Neural cell (in vitro differentiated cells): ENCODE measurements around the gene UCP3. TPM values are rescaled to one million over a fixed set of nuclear protein-coding genes. Genes with fewer than 3 reads are reported as not detected.

ENCODE experiments used
- H2AFZ ChIP-seq: fragments of 200-600, 300-800 bp; sonication (generic), shearing (Covaris generic); 2 replicates; pipeline ENCODE4 v1.6.0; 2014; ENCODE audit warnings: low read depth, mild to moderate bottlenecking, antibody characterized with exemption, low read length, moderate library complexity
- H3F3A ChIP-seq: fragments of 200-600 bp; shearing (Covaris generic); 2 replicates; pipeline ENCODE4 v1.6.1; 2016; ENCODE audit warnings: mild to moderate bottlenecking, moderate library complexity, mixed read lengths, antibody characterized with exemption, low read length; ENCODE audit not compliant: insufficient read depth, poor library complexity, severe bottlenecking
- H3K27ac ChIP-seq: fragments of 200-600, 300-800 bp; sonication (generic), shearing (Covaris generic); 2 replicates; pipeline ENCODE4 v1.5.1; 2014; ENCODE audit warnings: mild to moderate bottlenecking, low read length, moderate library complexity
- H3K27me3 ChIP-seq: fragments of 300-800, 200-600 bp; sonication (generic), shearing (Covaris generic); 2 replicates; pipeline ENCODE4 v1.6.0; 2014; ENCODE audit warnings: mild to moderate bottlenecking, low read depth, low read length, moderate library complexity; ENCODE audit not compliant: insufficient read depth
- H3K36me3 ChIP-seq: fragments of 300-800, 200-600 bp; sonication (generic), shearing (Covaris generic); 2 replicates; pipeline ENCODE4 v1.5.1; 2014; ENCODE audit warnings: mild to moderate bottlenecking, antibody characterized with exemption, low read length, moderate library complexity; ENCODE audit not compliant: insufficient read depth
- H3K4me2 ChIP-seq: fragments of 300-800, 200-600 bp; sonication (generic), shearing (Covaris generic); 2 replicates; pipeline ENCODE4 v1.6.0; 2014; ENCODE audit warnings: mild to moderate bottlenecking, low read length
- H3K4me3 ChIP-seq: fragments of 300-800, 200-600 bp; sonication (generic), shearing (Covaris generic); 2 replicates; pipeline ENCODE4 v1.5.1; 2014; ENCODE audit warnings: mild to moderate bottlenecking, low read length, moderate library complexity
- H3K79me2 ChIP-seq: fragments of 200-600 bp; shearing (Covaris generic); replicated peaks from 2 replicates; pipeline ENCODE4 v1.6.0; 2014; ENCODE audit warnings: mild to moderate bottlenecking, low read length, moderate library complexity; ENCODE audit not compliant: insufficient read depth
- H3K9ac ChIP-seq: fragments of 300-800, 200-600 bp; sonication (generic), shearing (Covaris generic); 2 replicates; pipeline ENCODE4 v1.6.1; 2016; ENCODE audit warnings: mild to moderate bottlenecking, low read length, mixed read lengths
- H3K9me2 ChIP-seq: fragments of 200-600 bp; shearing (Covaris generic); 2 replicates; pipeline ENCODE4 v1.6.1; 2016; ENCODE audit warnings: mild to moderate bottlenecking, low read length, mixed read lengths; ENCODE audit not compliant: insufficient read depth
- H3K9me3 ChIP-seq: fragments of 200-600, 300-800 bp; sonication (generic), shearing (Covaris generic); 2 replicates; pipeline ENCODE4 v1.6.1; 2016; ENCODE audit warnings: mild to moderate bottlenecking, mixed run types, low read length, moderate library complexity, mixed read lengths
- H4K20me1 ChIP-seq: fragments of 200-600 bp; shearing (Covaris generic); 2 replicates; pipeline ENCODE4 v1.6.1; 2016; ENCODE audit warnings: mild to moderate bottlenecking, mixed run types; ENCODE audit not compliant: insufficient read depth
- EP300 ChIP-seq: fragments of 450-650 bp; conservative IDR thresholded peaks from 2 replicates; pipeline ENCODE4 v1.6.1; 2014; ENCODE audit warnings: antibody characterized with exemption, mild to moderate bottlenecking, moderate library complexity; ENCODE audit not compliant: poor library complexity, severe bottlenecking
- EZH2 ChIP-seq: fragments of 200-600, 300-800 bp; shearing (Covaris generic), sonication (generic); IDR thresholded peaks from 2 replicates; pipeline ENCODE4 v1.6.1; 2014; ENCODE audit warnings: antibody characterized with exemption, low read length, borderline replicate concordance, mild to moderate bottlenecking; ENCODE audit not compliant: insufficient read depth, poor library complexity, severe bottlenecking
- MXI1 ChIP-seq: fragments of 450-650 bp; conservative IDR thresholded peaks from 2 replicates; pipeline ENCODE4 v1.6.1; 2014; ENCODE audit warnings: antibody characterized with exemption, mild to moderate bottlenecking; ENCODE audit not compliant: poor library complexity, severe bottlenecking
- POLR2AphosphoS5 ChIP-seq: IDR thresholded peaks from 2 replicates; pipeline ENCODE4 v1.6.1; 2012
- RAD21 ChIP-seq: fragments of 450-650 bp; conservative IDR thresholded peaks from 2 replicates; pipeline ENCODE4 v1.6.1; 2014; ENCODE audit warnings: antibody characterized with exemption, mild to moderate bottlenecking, moderate library complexity
- SMC3 ChIP-seq: fragments of 450-650 bp; conservative IDR thresholded peaks from 2 replicates; pipeline ENCODE4 v1.6.1; 2014; ENCODE audit warnings: antibody characterized with exemption, mild to moderate bottlenecking, moderate library complexity; ENCODE audit not compliant: poor library complexity
- TAF1 ChIP-seq: IDR thresholded peaks from 2 replicates; pipeline ENCODE4 v1.6.1; 2012; ENCODE audit warnings: low read depth
- polyA plus RNA-seq: library from polyadenylated mRNA; depleted of rRNA; stranded (reverse); fragments of >200 nt; gene quantifications from 2 replicates; pipeline ENCODE4 v1.2.3, GENCODE V29; 2014
- TF ChIP-seq, protein P1 (sequence below): fragments of 450-650 bp; IDR thresholded peaks from 2 replicates; pipeline ENCODE4 v1.5.1; 2014; ENCODE audit warnings: antibody characterized with exemption, mild to moderate bottlenecking, moderate library complexity; ENCODE audit not compliant: poor library complexity, severe bottlenecking
- TF ChIP-seq, protein P2 (sequence below): IDR thresholded peaks from 2 replicates; pipeline ENCODE4 v1.6.1; 2012; ENCODE audit warnings: borderline replicate concordance

Gene UCP3
- polyA plus RNA-seq, 1 donor from 2014 or later = 7.8 TPM

DNA sequence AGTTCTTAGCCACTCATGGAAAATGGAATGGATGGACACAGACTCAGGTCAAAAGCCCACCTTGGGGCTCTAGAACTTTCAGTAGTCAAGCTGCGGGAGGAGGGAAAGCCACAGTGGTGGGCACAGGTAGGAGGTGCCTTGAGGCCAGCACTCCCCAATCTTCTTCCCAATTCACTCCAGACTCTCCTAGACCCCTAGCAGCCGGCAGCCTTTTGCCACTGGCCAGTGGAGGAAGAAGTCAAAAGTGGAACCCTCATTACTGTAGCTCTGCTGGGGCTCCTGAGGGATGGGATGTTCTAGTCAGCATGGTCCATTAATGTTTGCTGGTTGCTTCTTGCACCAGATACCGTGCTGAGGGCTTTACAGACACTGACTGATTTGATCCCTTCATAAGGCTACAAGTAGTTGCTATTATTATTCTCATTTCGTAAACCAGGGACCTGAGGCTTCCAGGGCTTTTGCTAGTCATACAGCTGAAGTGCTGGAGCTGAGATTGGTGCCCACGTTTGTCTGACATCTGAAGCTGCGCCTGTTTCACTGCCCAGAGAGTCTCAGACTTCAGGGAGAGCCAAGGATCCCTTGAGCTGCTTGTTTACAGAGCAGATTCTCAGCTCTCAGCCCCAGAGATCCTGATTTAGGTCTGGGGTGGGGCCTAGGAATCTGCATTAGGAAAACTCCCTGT, 1.1 kb downstream of the UCP3 start:
- Histone ChIP-seq H3K27me3 (no peaks in the 10 kb centered on the region), H4K20me1 (no peaks in the 10 kb centered on the region), H3K9ac (no peak overlapping the region), H3K4me3 (no peak overlapping the region), H3F3A (no peaks in the 10 kb centered on the region), H2AFZ (no peak overlapping the region), H3K9me2 (no peaks in the 10 kb centered on the region), H3K79me2 (no peaks in the 10 kb centered on the region), H3K27ac (no peak overlapping the region), H3K36me3 (peaks cover 3% of the 10 kb centered on the region), H3K9me3 (no peaks in the 10 kb centered on the region), H3K4me2 (no peak overlapping the region)
- TF ChIP-seq RAD21 (no peak), EP300 (no peak), POLR2AphosphoS5 (no peak)

GRCh38 chr11:74006743-74007304, 2.1 kb downstream of the UCP3 start:
- Histone ChIP-seq H3K9me2 (no peaks in the 10 kb centered on the region), H3K27me3 (no peaks in the 10 kb centered on the region), H3K4me3 (no peak overlapping the region), H3F3A (no peaks in the 10 kb centered on the region), H3K36me3 (peaks cover 4% of the 10 kb centered on the region), H3K79me2 (no peaks in the 10 kb centered on the region), H4K20me1 (no peaks in the 10 kb centered on the region), H2AFZ (no peak overlapping the region), H3K4me2 (no peak overlapping the region), H3K9ac (no peak overlapping the region), H3K27ac (no peak overlapping the region), H3K9me3 (no peaks in the 10 kb centered on the region)
- no peak for TF ChIP-seq EZH2
- no peak for TF ChIP-seq TAF1
- TF ChIP-seq POLR2AphosphoS5 = no peak
- no peak for TF ChIP-seq MXI1
- no peak for TF ChIP-seq SMC3
- no peak for TF ChIP-seq EP300
- TF ChIP-seq, protein P1, sequence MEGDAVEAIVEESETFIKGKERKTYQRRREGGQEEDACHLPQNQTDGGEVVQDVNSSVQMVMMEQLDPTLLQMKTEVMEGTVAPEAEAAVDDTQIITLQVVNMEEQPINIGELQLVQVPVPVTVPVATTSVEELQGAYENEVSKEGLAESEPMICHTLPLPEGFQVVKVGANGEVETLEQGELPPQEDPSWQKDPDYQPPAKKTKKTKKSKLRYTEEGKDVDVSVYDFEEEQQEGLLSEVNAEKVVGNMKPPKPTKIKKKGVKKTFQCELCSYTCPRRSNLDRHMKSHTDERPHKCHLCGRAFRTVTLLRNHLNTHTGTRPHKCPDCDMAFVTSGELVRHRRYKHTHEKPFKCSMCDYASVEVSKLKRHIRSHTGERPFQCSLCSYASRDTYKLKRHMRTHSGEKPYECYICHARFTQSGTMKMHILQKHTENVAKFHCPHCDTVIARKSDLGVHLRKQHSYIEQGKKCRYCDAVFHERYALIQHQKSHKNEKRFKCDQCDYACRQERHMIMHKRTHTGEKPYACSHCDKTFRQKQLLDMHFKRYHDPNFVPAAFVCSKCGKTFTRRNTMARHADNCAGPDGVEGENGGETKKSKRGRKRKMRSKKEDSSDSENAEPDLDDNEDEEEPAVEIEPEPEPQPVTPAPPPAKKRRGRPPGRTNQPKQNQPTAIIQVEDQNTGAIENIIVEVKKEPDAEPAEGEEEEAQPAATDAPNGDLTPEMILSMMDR = no peak
- TF ChIP-seq, protein P2, sequence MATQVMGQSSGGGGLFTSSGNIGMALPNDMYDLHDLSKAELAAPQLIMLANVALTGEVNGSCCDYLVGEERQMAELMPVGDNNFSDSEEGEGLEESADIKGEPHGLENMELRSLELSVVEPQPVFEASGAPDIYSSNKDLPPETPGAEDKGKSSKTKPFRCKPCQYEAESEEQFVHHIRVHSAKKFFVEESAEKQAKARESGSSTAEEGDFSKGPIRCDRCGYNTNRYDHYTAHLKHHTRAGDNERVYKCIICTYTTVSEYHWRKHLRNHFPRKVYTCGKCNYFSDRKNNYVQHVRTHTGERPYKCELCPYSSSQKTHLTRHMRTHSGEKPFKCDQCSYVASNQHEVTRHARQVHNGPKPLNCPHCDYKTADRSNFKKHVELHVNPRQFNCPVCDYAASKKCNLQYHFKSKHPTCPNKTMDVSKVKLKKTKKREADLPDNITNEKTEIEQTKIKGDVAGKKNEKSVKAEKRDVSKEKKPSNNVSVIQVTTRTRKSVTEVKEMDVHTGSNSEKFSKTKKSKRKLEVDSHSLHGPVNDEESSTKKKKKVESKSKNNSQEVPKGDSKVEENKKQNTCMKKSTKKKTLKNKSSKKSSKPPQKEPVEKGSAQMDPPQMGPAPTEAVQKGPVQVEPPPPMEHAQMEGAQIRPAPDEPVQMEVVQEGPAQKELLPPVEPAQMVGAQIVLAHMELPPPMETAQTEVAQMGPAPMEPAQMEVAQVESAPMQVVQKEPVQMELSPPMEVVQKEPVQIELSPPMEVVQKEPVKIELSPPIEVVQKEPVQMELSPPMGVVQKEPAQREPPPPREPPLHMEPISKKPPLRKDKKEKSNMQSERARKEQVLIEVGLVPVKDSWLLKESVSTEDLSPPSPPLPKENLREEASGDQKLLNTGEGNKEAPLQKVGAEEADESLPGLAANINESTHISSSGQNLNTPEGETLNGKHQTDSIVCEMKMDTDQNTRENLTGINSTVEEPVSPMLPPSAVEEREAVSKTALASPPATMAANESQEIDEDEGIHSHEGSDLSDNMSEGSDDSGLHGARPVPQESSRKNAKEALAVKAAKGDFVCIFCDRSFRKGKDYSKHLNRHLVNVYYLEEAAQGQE = no peak
- no peak for TF ChIP-seq RAD21
